Loucy (cell line): ENCODE results near the gene CREG1.

Source experiments
- H2AFZ ChIP-seq: fragments of 200-600 bp; sonication (generic); 2 replicates; pipeline ENCODE4 v1.6.0; 2016; ENCODE audit warnings: antibody characterized with exemption, mild to moderate bottlenecking, low read length, moderate library complexity
- H3F3A ChIP-seq: fragments of 200-600 bp; 2 replicates; pipeline ENCODE4 v1.6.0; 2016; ENCODE audit warnings: antibody characterized with exemption, low read depth, mild to moderate bottlenecking
- H3K27me3 ChIP-seq: fragments of 200-600 bp; sonication (generic); 2 replicates; pipeline ENCODE4 v1.6.1; 2014; ENCODE audit warnings: low read length, mild to moderate bottlenecking; ENCODE audit not compliant: insufficient read depth, poor library complexity, severe bottlenecking
- H3K36me3 ChIP-seq: fragments of 200-600 bp; sonication (generic); 2 replicates; pipeline ENCODE4 v1.6.1; 2016; ENCODE audit warnings: low read length; ENCODE audit not compliant: insufficient read depth
- H3K4me1 ChIP-seq: fragments of 200-600 bp; sonication (generic); 2 replicates; pipeline ENCODE4 v1.5.1; 2014; ENCODE audit warnings: low read length, mild to moderate bottlenecking; ENCODE audit not compliant: insufficient read depth, poor library complexity, severe bottlenecking
- H3K4me2 ChIP-seq: fragments of 200-600 bp; sonication (generic); 2 replicates; pipeline ENCODE4 v1.6.0; 2014; ENCODE audit warnings: antibody characterized with exemption, low read length, low read depth, mild to moderate bottlenecking; ENCODE audit not compliant: poor library complexity, severe bottlenecking
- H3K4me3 ChIP-seq: fragments of 200-600 bp; sonication (generic); 2 replicates; pipeline ENCODE4 v1.5.1; 2014; ENCODE audit warnings: low read length, mild to moderate bottlenecking, mixed read lengths; ENCODE audit not compliant: poor library complexity, severe bottlenecking
- H3K79me2 ChIP-seq: fragments of 200-600 bp; sonication (generic); 2 replicates; pipeline ENCODE4 v1.6.1; 2014; ENCODE audit warnings: low read length; ENCODE audit not compliant: insufficient read depth
- H3K9ac ChIP-seq: fragments of 200-600 bp; sonication (generic); 2 replicates; pipeline ENCODE4 v1.6.0; 2014; ENCODE audit warnings: mild to moderate bottlenecking, low read depth, low read length, moderate library complexity; ENCODE audit not compliant: poor library complexity, severe bottlenecking
- H3K9me2 ChIP-seq: fragments of 200-600 bp; sonication (generic); replicated peaks from 2 replicates; pipeline ENCODE4 v1.6.1; 2016; ENCODE audit warnings: low read depth, low read length, mixed read lengths
- H3K9me3 ChIP-seq: fragments of 200-600 bp; sonication (generic); 2 replicates; pipeline ENCODE4 v1.6.1; 2014; ENCODE audit warnings: mild to moderate bottlenecking, antibody characterized with exemption, low read length, low read depth; ENCODE audit not compliant: insufficient read depth
- H4K20me1 ChIP-seq: fragments of 200-600 bp; sonication (generic); 2 replicates; pipeline ENCODE4 v1.6.0; 2014; ENCODE audit warnings: antibody characterized with exemption, low read length, mild to moderate bottlenecking; ENCODE audit not compliant: insufficient read depth, poor library complexity, severe bottlenecking
- CTCF ChIP-seq: fragments of 200-600 bp; sonication (generic); conservative IDR thresholded peaks from 2 replicates; pipeline ENCODE4 v1.5.1; 2014; ENCODE audit warnings: mild to moderate bottlenecking, antibody characterized with exemption, low read length
- EZH2phosphoT487 ChIP-seq: fragments of 200-600 bp; IDR thresholded peaks from 2 replicates; pipeline ENCODE4 v1.6.1; 2018; ENCODE audit warnings: antibody characterized with exemption, mild to moderate bottlenecking, moderate library complexity, borderline replicate concordance

CREG1 gene

GRCh38 chr1:167532375-167532774 lies 21.2 kb downstream of the CREG1 start:
- Histone ChIP-seq H3K4me1 (no peaks in the 10 kb centered on the region), H3K36me3 (no peaks in the 10 kb centered on the region), H3K9me2 (no peaks in the 10 kb centered on the region), H3K4me3 (no peak overlapping the region), H2AFZ (no peak overlapping the region), H3K9me3 (no peaks in the 10 kb centered on the region), H3K4me2 (no peak overlapping the region), H4K20me1 (no peaks in the 10 kb centered on the region), H3K27me3 (no peaks in the 10 kb centered on the region), H3F3A (no peaks in the 10 kb centered on the region), H3K79me2 (no peaks in the 10 kb centered on the region), H3K9ac (no peak overlapping the region)
- TF ChIP-seq CTCF (no peak), EZH2phosphoT487 (no peak)

- Histone ChIP-seq H3K9ac (no peak overlapping the region), H3K79me2 (no peaks in the 10 kb centered on the region), H3K4me3 (no peak overlapping the region), H3F3A (no peaks in the 10 kb centered on the region), H4K20me1 (no peaks in the 10 kb centered on the region), H3K27me3 (no peaks in the 10 kb centered on the region), H3K36me3 (no peaks in the 10 kb centered on the region), H3K4me1 (no peaks in the 10 kb centered on the region), H3K9me2 (no peaks in the 10 kb centered on the region), H3K4me2 (no peak overlapping the region), H2AFZ (no peak overlapping the region), H3K9me3 (no peaks in the 10 kb centered on the region)
- no peak for TF ChIP-seq EZH2phosphoT487
- TF ChIP-seq CTCF: no peak
Observed at GRCh38 chr1:167529829-167530474, 23.6 kb downstream of the CREG1 start.

GRCh38 chr1:167528057-167528728 lies 25.4 kb downstream of the CREG1 start:
- Histone ChIP-seq H2AFZ (no peak overlapping the region), H3K4me3 (no peak overlapping the region), H3K27me3 (no peaks in the 10 kb centered on the region), H3K4me1 (no peaks in the 10 kb centered on the region), H3K9me3 (no peaks in the 10 kb centered on the region), H3K9ac (no peak overlapping the region), H3K79me2 (no peaks in the 10 kb centered on the region), H3F3A (no peaks in the 10 kb centered on the region), H3K4me2 (no peak overlapping the region), H4K20me1 (no peaks in the 10 kb centered on the region), H3K9me2 (no peaks in the 10 kb centered on the region), H3K36me3 (no peaks in the 10 kb centered on the region)
- TF ChIP-seq CTCF (no peak), EZH2phosphoT487 (no peak)
